ENCODE results near the gene PCDHGC3. TPM values are rescaled to one million over a fixed set of nuclear protein-coding genes. Genes with fewer than 3 reads are reported as not detected.

The PCDHGC3 gene
- total and polyA plus RNA-seq, 2 of the 8 experiments (the other 6 are each of a cell fraction or from before 2014, with no cell fraction given), result 4.7 to 18.6 TPM

GRCh38 chr5:141511771-141512325, 36.1 kb downstream of the PCDHGC3 start (continued):
- TF ChIP-seq MAFK (IDR thresholded peaks at IDR 0.05; ENCODE audit: low read depth, low read length) (no peak), BCL11A (IDR thresholded peaks at IDR 0.05; ENCODE audit: low read depth in 2 of 2, low read length in 2 of 2) (no peak), ASH2L (IDR thresholded peaks at IDR 0.05; ENCODE audit: low read length) (no peak)
